ENCODE results near the gene GALK1.

GALK1 gene

GRCh38 chr17:75721463-75722011, 43.5 kb downstream of the GALK1 start:
- H4K20me1 ChIP-seq (ENCODE audit: control insufficient read depth, insufficient read depth, low read depth, low read length) = no peaks in the 10 kb centered on the region

DNA sequence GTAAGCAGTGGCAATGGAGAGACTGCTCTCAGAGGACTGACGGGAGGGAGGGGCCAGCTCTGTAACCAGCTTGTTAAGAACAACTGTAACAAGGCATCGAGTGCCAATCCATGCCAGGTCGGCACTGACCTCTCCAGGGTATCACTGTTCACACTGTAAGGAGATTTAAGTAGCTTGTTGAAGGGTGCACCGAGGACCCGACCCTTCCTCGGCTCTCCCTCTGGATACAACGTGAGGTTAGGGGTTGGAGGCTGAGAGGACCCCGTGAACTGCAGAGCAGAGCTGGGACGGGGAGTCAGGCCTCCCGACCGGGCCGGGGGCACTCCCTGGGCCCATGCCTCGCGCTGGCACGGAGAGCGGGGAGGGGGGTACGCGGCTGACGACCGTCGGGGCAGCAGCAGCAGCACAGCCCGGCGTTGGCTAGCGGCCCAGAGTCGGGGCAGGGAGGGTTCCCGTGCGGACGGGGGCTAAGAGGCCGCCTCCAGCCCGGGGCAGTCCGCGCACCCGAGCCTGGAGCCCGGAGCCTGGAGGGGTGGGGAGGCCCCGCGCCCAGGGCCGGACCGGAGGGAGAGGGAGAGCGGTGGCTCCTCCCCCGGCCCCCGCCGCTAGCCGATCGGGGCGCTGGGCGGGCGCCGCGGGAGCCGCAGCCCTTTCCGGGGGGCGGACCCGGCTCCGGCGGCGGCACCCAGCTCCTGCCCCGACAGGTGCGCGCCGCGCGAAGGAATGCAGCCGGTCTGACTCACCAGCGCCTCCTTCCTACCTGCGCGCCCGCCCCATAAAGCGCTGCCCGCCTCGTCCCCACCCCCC, 44.1 kb downstream of the GALK1 start, which contains the start of gene ITGB4:
Gene ITGB4 (plus strand): TSS at position 804 of the 807 bp plus-strand sequence. CDS start 3,245 bp downstream, outside the sequence.
- H3K4me1 ChIP-seq (ENCODE audit: control insufficient read depth, low read length) = peaks cover 9% of the 10 kb centered on the region
- peaks cover 31% of the 10 kb centered on the region for H3K27me3 ChIP-seq (ENCODE audit: control insufficient read depth, low read length)
- no peaks in the 10 kb centered on the region for H3K79me2 ChIP-seq (ENCODE audit: control insufficient read depth, low read length)
- H3K9me2 ChIP-seq (replicated peaks; ENCODE audit: control insufficient read depth, low read length) = no peaks in the 10 kb centered on the region
- TF ChIP-seq CTCF (IDR thresholded peaks at IDR 0.05; ENCODE audit: low read depth, low read length, poor library complexity, severe bottlenecking) (no peak), EZH2phosphoT487 (IDR thresholded peaks at IDR 0.05; ENCODE audit: borderline replicate concordance, low read length) (no peak)
- no peaks in the 10 kb centered on the region for H3K36me3 ChIP-seq (ENCODE audit: control insufficient read depth, low read length)
- no peaks in the 10 kb centered on the region for H4K20me1 ChIP-seq (ENCODE audit: control insufficient read depth, insufficient read depth, low read depth, low read length)
- no peak within 1 kb of the TSS for H3K27ac ChIP-seq (ENCODE audit: low read depth, low read length)
- H3F3A ChIP-seq (ENCODE audit: control insufficient read depth, insufficient read depth) = no peaks in the 10 kb centered on the region
- H3K4me3 ChIP-seq (ENCODE audit: low read length) = peak within 1 kb of the TSS; percentile 71
- H3K4me2 ChIP-seq (ENCODE audit: low read length) = peak within 1 kb of the TSS; percentile 78
- no peaks in the 10 kb centered on the region for H3K9me3 ChIP-seq (ENCODE audit: control insufficient read depth, insufficient read depth, low read length)

More at GRCh38 chr17:75721463-75722011, 43.5 kb downstream of the GALK1 start:
- H3K36me3 ChIP-seq (ENCODE audit: control insufficient read depth, low read length) = no peaks in the 10 kb centered on the region
- H3K4me2 ChIP-seq (ENCODE audit: low read length) = peak overlapping the region; percentile 78
- H3K4me1 ChIP-seq (ENCODE audit: control insufficient read depth, low read length) = peaks cover 9% of the 10 kb centered on the region
- no peaks in the 10 kb centered on the region for H3K9me3 ChIP-seq (ENCODE audit: control insufficient read depth, insufficient read depth, low read length)
- H3K27me3 ChIP-seq (ENCODE audit: control insufficient read depth, low read length) = peaks cover 31% of the 10 kb centered on the region
- TF ChIP-seq EZH2phosphoT487 (IDR thresholded peaks at IDR 0.05; ENCODE audit: borderline replicate concordance, low read length) = no peak
- TF ChIP-seq CTCF (IDR thresholded peaks at IDR 0.05; ENCODE audit: low read depth, low read length, poor library complexity, severe bottlenecking) = no peak
- H3K4me3 ChIP-seq (ENCODE audit: low read length) = peak overlapping the region; percentile 71
- H3K79me2 ChIP-seq (ENCODE audit: control insufficient read depth, low read length) = no peaks in the 10 kb centered on the region
- H3F3A ChIP-seq (ENCODE audit: control insufficient read depth, insufficient read depth) = no peaks in the 10 kb centered on the region
- H3K27ac ChIP-seq (ENCODE audit: low read depth, low read length) = no peak overlapping the region
- no peaks in the 10 kb centered on the region for H3K9me2 ChIP-seq (replicated peaks; ENCODE audit: control insufficient read depth, low read length)

- TF ChIP-seq CTCF (IDR thresholded peaks at IDR 0.05; ENCODE audit: low read depth, low read length, poor library complexity, severe bottlenecking) (no peak), EZH2phosphoT487 (IDR thresholded peaks at IDR 0.05; ENCODE audit: borderline replicate concordance, low read length) (no peak)
- H3K79me2 ChIP-seq (ENCODE audit: control insufficient read depth, low read length) = no peaks in the 10 kb centered on the region
- H3K4me1 ChIP-seq (ENCODE audit: control insufficient read depth, low read length) = peaks cover 9% of the 10 kb centered on the region
- no peak overlapping the region for H3K4me3 ChIP-seq (ENCODE audit: low read length)
- H4K20me1 ChIP-seq (ENCODE audit: control insufficient read depth, insufficient read depth, low read depth, low read length) = no peaks in the 10 kb centered on the region
- no peaks in the 10 kb centered on the region for H3K36me3 ChIP-seq (ENCODE audit: control insufficient read depth, low read length)
- no peaks in the 10 kb centered on the region for H3K9me3 ChIP-seq (ENCODE audit: control insufficient read depth, insufficient read depth, low read length)
- H3F3A ChIP-seq (ENCODE audit: control insufficient read depth, insufficient read depth) = no peaks in the 10 kb centered on the region
- no peak overlapping the region for H3K27ac ChIP-seq (ENCODE audit: low read depth, low read length)
- H3K27me3 ChIP-seq (ENCODE audit: control insufficient read depth, low read length) = peaks cover 31% of the 10 kb centered on the region
- H3K9me2 ChIP-seq (replicated peaks; ENCODE audit: control insufficient read depth, low read length) = no peaks in the 10 kb centered on the region
- H3K4me2 ChIP-seq (ENCODE audit: low read length) = no peak overlapping the region
These were observed 45.3 kb downstream of the GALK1 start for GRCh38 chr17:75719732-75720131.

All from DOHH2 (cell line).